CD4-positive, alpha-beta T cell treated with Interleukin-15 for 1 hour (primary cell): ENCODE measurements around the gene ACAP2.
A peak's percentile ranks its signal among the peaks of the same experiment; 100 is the strongest.
"Not testable (repeated sequence)": the region's sequence is repeated elsewhere in the genome, so short reads cannot be mapped to it uniquely, and the experiment has no call there.

Experiments
- DNase-seq: peaks from one replicate; pipeline ENCODE4 v3.0.0-alpha.2; 2020

The ACAP2 gene

GRCh38 chr3:195443391-195443989 lies 670 bp upstream of the ACAP2 start:
- DNase-seq = no peak

- DNase-seq = peak; percentile 59
These were observed 738 bp downstream of the ACAP2 start for GRCh38 chr3:195441992-195442572.

GRCh38 chr3:195441476-195441991 lies 1.3 kb downstream of the ACAP2 start:
- DNase-seq = no peak

GRCh38 chr3:195441051-195441450 lies 1.8 kb downstream of the ACAP2 start:
- no peak for DNase-seq

GRCh38 chr3:195440379-195440778 lies 2.4 kb downstream of the ACAP2 start:
- DNase-seq = no peak

- DNase-seq = no peak
These were observed 4.4 kb downstream of the ACAP2 start for GRCh38 chr3:195438371-195438770.

- DNase-seq = no peak
These were observed 17.0 kb downstream of the ACAP2 start for GRCh38 chr3:195425849-195426248.

GRCh38 chr3:195423818-195424217 lies 19.0 kb downstream of the ACAP2 start:
- DNase-seq = no peak

GRCh38 chr3:195421400-195421799 lies 21.4 kb downstream of the ACAP2 start:
- no peak for DNase-seq

GRCh38 chr3:195416795-195417194 lies 26.0 kb downstream of the ACAP2 start:
- DNase-seq = no peak

GRCh38 chr3:195411836-195412235 lies 31.0 kb downstream of the ACAP2 start:
- DNase-seq = no peak

- no peak for DNase-seq
These were observed 32.3 kb downstream of the ACAP2 start for GRCh38 chr3:195410546-195410945.

- no peak for DNase-seq
These were observed 35.0 kb downstream of the ACAP2 start for GRCh38 chr3:195407531-195408409.

- no peak for DNase-seq
These were observed 37.2 kb downstream of the ACAP2 start for GRCh38 chr3:195405651-195406050.

- no peak for DNase-seq
These were observed 38.9 kb downstream of the ACAP2 start for GRCh38 chr3:195403841-195404408.

- no peak for DNase-seq
These were observed 39.6 kb downstream of the ACAP2 start for GRCh38 chr3:195403244-195403643.

GRCh38 chr3:195401943-195402342 lies 40.9 kb downstream of the ACAP2 start:
- DNase-seq = no peak

GRCh38 chr3:195398460-195398859 lies 44.4 kb downstream of the ACAP2 start:
- not testable (repeated sequence) for DNase-seq

GRCh38 chr3:195397524-195397923 lies 45.3 kb downstream of the ACAP2 start:
- DNase-seq = no peak

- no peak for DNase-seq
These were observed 47.5 kb downstream of the ACAP2 start for GRCh38 chr3:195395208-195395816.

GRCh38 chr3:195394700-195395099 lies 48.1 kb downstream of the ACAP2 start:
- no peak for DNase-seq

- no peak for DNase-seq
These were observed 48.8 kb downstream of the ACAP2 start for GRCh38 chr3:195394024-195394423.

GRCh38 chr3:195388380-195388779 lies 54.4 kb downstream of the ACAP2 start:
- DNase-seq = no peak
